Endothelial cell of umbilical vein (primary cell): Measurements from ENCODE around the gene DHX36. TPM values are rescaled to one million over a fixed set of nuclear protein-coding genes. Genes with fewer than 3 reads are reported as not detected.

Experiments used
- BruUV-seq: library from RNA; stranded (reverse); fragments of 400-500 nt; replicated peaks from 2 replicates; lab custom pipeline; 2021; lab: Mats Ljungman, UMichigan
- CTCF ChIA-PET: fragments of 300-600, 350-600 bp; sonication (Branson Sonifier 250); formaldehyde crosslinking; loops from one replicate; lab custom pipeline; 2021; ENCODE audit warnings: antibody characterized with exemption, inconsistent platforms; lab: Charles Lee
- POLR2A ChIA-PET: fragments of 300-600, 350-600 bp; sonication (Branson Sonifier 250); formaldehyde crosslinking; loops from one replicate; lab custom pipeline; 2021; ENCODE audit warnings: antibody characterized with exemption, inconsistent platforms; lab: Charles Lee
- DNase-seq: peaks from one replicate; pipeline ENCODE4 v3.0.0-alpha.2; 2011; ENCODE audit warnings: low read depth, low spot score
- FAIRE-seq: peaks from 2 replicates; lab custom pipeline; 2011; peaks lifted over from hg19 to GRCh38; lab: Jason Lieb, UNC
- H2AFZ ChIP-seq: 2 replicates; pipeline ENCODE4 v1.6.0; 2012; ENCODE audit warnings: low read depth, low read length, control low read depth, inconsistent platforms
- H3K27ac ChIP-seq: 2 replicates; pipeline ENCODE4 v1.5.1; 2011; ENCODE audit warnings: low read depth, mild to moderate bottlenecking, control low read depth, low read length, moderate library complexity; ENCODE audit not compliant: insufficient read depth
- H3K27me3 ChIP-seq, 2 experiments: 2 replicates each; pipeline versions ENCODE4 v1.6.0 to v1.6.1; 2011; ENCODE audit warnings: low read length in 2 of 2, mixed read lengths in 1 of 2; ENCODE audit not compliant: control insufficient read depth in 2 of 2, insufficient read depth in 2 of 2
- H3K36me3 ChIP-seq, 2 experiments: 2 replicates in 1 of 2; 3 replicates in 1 of 2; pipeline ENCODE4 v1.5.1; 2011; ENCODE audit warnings: low read length in 2 of 2, mild to moderate bottlenecking in 1 of 2, moderate library complexity in 1 of 2; ENCODE audit not compliant: control insufficient read depth in 2 of 2, insufficient read depth in 2 of 2; ENCODE audit errors: extremely low read depth in 1 of 2
- H3K4me1 ChIP-seq: 3 replicates; pipeline ENCODE4 v1.5.1; 2011; ENCODE audit warnings: mild to moderate bottlenecking, low read length; ENCODE audit not compliant: control insufficient read depth, insufficient read depth; ENCODE audit errors: extremely low read depth
- H3K4me2 ChIP-seq: 2 replicates; pipeline ENCODE4 v1.6.1; 2011; ENCODE audit warnings: low read length, control low read depth, mixed read lengths; ENCODE audit not compliant: insufficient read depth
- H3K4me3 ChIP-seq, 3 experiments: fragments of 200-600 bp in 1 of 3; sonication (generic), shearing (Covaris generic) in 1 of 3; replicated peaks in 1 of 3; 2 replicates each; pipeline ENCODE4 v1.5.1; 2011 to 2016; ENCODE audit warnings: control low read depth in 3 of 3, low read length in 3 of 3, mild to moderate bottlenecking in 2 of 3, inconsistent platforms in 1 of 3, low read depth in 1 of 3, moderate library complexity in 1 of 3; ENCODE audit not compliant: insufficient read depth in 1 of 3
- H3K79me2 ChIP-seq: 2 replicates; pipeline ENCODE4 v1.6.0; 2012; ENCODE audit warnings: low read length, inconsistent platforms; ENCODE audit not compliant: control insufficient read depth, insufficient read depth
- H3K9ac ChIP-seq: replicated peaks from 2 replicates; pipeline ENCODE3; 2011; ENCODE audit warnings: low read length, control low read depth; ENCODE audit not compliant: insufficient read depth; ENCODE audit errors: extremely low read depth
- H3K9me1 ChIP-seq: replicated peaks from 3 replicates; pipeline ENCODE4 v1.6.0; 2011; ENCODE audit warnings: mild to moderate bottlenecking, low read length; ENCODE audit not compliant: control insufficient read depth, insufficient read depth; ENCODE audit errors: extremely low read depth
- H3K9me3 ChIP-seq: replicated peaks from 2 replicates; pipeline ENCODE4 v1.5.1; 2012; ENCODE audit warnings: low read length, inconsistent platforms; ENCODE audit not compliant: control insufficient read depth, insufficient read depth
- H4K20me1 ChIP-seq: replicated peaks from 2 replicates; pipeline ENCODE3; 2011; ENCODE audit warnings: mild to moderate bottlenecking, low read length; ENCODE audit not compliant: control insufficient read depth, insufficient read depth; ENCODE audit errors: extremely low read depth
- EZH2 ChIP-seq: IDR thresholded peaks from 2 replicates; pipeline ENCODE4 v1.6.1; 2012; ENCODE audit warnings: borderline replicate concordance, low read depth, mild to moderate bottlenecking, moderate library complexity, low read length, inconsistent platforms; ENCODE audit not compliant: severe bottlenecking
- FOS ChIP-seq: IDR thresholded peaks from 2 replicates; pipeline ENCODE4 v1.6.1; 2011; ENCODE audit warnings: mild to moderate bottlenecking, low read length, moderate library complexity, borderline replicate concordance; ENCODE audit not compliant: insufficient read depth
- GATA2 ChIP-seq: IDR thresholded peaks from 2 replicates; pipeline ENCODE4 v1.7.0; 2011; ENCODE audit warnings: low read depth, mild to moderate bottlenecking, moderate library complexity, mixed read lengths, low read length; ENCODE audit not compliant: insufficient read length, insufficient read depth
- JUN ChIP-seq: IDR thresholded peaks from 2 replicates; pipeline ENCODE4 v1.6.1; 2011; ENCODE audit warnings: borderline replicate concordance, low read depth; ENCODE audit not compliant: insufficient read length, insufficient read depth
- MYC ChIP-seq: IDR thresholded peaks from one replicate; pipeline ENCODE4 v1.6.1; 2011; ENCODE audit warnings: mild to moderate bottlenecking, low read depth, low read length
- POLR2A ChIP-seq: IDR thresholded peaks from 2 replicates; pipeline ENCODE4 v1.6.1; 2012; ENCODE audit warnings: low read depth, mild to moderate bottlenecking, control low read depth, low read length
- POLR2AphosphoS5 ChIP-seq: IDR thresholded peaks from 2 replicates; pipeline ENCODE4 v1.6.1; 2012; ENCODE audit warnings: low read depth, mild to moderate bottlenecking, control low read depth, low read length, moderate library complexity; ENCODE audit not compliant: insufficient read depth
- dilution Hi-C: fragments of 300-500 bp; cut with MboI; formaldehyde crosslinking; loops from one replicate; pipeline ENCODE4 v1.15.0; 2019; ENCODE audit warnings: low sequenced_read_pairs; ENCODE audit not compliant: extremely low pct_ligation_motif_present
- intact Hi-C: fragments of 100-400 bp; cut with micrococcal nuclease; formaldehyde crosslinking; loops from one replicate; pipeline ENCODE4 v1.10.0; 2022
- polyA plus RNA-seq, 4 experiments: library from polyadenylated mRNA; depleted of rRNA in 3 of 4; stranded (reverse) in 3 of 4; unstranded in 1 of 4; fragments of >200 nt; gene quantifications; 2 replicates each; pipeline versions ENCODE4 v1.2.1 to v1.2.3, GENCODE V29; 2011 to 2012; ENCODE audit warnings: missing spikeins in 1 of 4
- total RNA-seq: library from RNA; stranded (reverse); gene quantifications from 2 replicates; pipeline ENCODE4 v1.2.3, GENCODE V29; 2021
- TF ChIP-seq, protein P1 (sequence below): IDR thresholded peaks from 2 replicates; pipeline ENCODE4 v1.6.1; 2011; ENCODE audit not compliant: insufficient read depth, insufficient read length
- TF ChIP-seq, protein P2 (sequence below), 2 donors: IDR thresholded peaks; 1 replicate in 1 of 2; 2 replicates in 1 of 2; pipeline ENCODE4 v1.5.1; 2011; ENCODE audit warnings: low read length in 2 of 2, mild to moderate bottlenecking in 2 of 2, moderate library complexity in 2 of 2, control low read depth in 1 of 2, inconsistent platforms in 1 of 2, low read depth in 1 of 2; ENCODE audit not compliant: insufficient read depth in 1 of 2; ENCODE audit errors: extremely low read depth in 1 of 2

DHX36 gene
- total and polyA plus RNA-seq, 2 donors (not counting 3 experiments of a cell fraction or from before 2014, with no cell fraction given) = 19.6 to 52.7 TPM

GRCh38 chr3:154244644-154245043 lies 79.6 kb downstream of the DHX36 start:
- no peaks in the 10 kb centered on the region for H3K79me2 ChIP-seq
- TF ChIP-seq GATA2 (no peak), POLR2AphosphoS5 (no peak), JUN (peak; percentile 45), EZH2 (no peak), MYC (no peak), POLR2A (no peak), FOS (peak; percentile 74)
- TF ChIP-seq, protein P1, sequence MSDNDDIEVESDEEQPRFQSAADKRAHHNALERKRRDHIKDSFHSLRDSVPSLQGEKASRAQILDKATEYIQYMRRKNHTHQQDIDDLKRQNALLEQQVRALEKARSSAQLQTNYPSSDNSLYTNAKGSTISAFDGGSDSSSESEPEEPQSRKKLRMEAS = no peak
- TF ChIP-seq, protein P2, sequence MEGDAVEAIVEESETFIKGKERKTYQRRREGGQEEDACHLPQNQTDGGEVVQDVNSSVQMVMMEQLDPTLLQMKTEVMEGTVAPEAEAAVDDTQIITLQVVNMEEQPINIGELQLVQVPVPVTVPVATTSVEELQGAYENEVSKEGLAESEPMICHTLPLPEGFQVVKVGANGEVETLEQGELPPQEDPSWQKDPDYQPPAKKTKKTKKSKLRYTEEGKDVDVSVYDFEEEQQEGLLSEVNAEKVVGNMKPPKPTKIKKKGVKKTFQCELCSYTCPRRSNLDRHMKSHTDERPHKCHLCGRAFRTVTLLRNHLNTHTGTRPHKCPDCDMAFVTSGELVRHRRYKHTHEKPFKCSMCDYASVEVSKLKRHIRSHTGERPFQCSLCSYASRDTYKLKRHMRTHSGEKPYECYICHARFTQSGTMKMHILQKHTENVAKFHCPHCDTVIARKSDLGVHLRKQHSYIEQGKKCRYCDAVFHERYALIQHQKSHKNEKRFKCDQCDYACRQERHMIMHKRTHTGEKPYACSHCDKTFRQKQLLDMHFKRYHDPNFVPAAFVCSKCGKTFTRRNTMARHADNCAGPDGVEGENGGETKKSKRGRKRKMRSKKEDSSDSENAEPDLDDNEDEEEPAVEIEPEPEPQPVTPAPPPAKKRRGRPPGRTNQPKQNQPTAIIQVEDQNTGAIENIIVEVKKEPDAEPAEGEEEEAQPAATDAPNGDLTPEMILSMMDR (IDR thresholded peaks at IDR 0.05; ENCODE audit: extremely low read depth in 1 of 2, insufficient read depth in 1 of 2, low read depth in 1 of 2, low read length in 2 of 2) = no peak
- ChIA-PET POLR2A (no interaction called here), CTCF (interaction anchor here (1.0 kb wide), 1 partner anchor 8 kb away, joined by 6 read pairs; no protein-coding TSS in a partner anchor)
- no TSS peak for BruUV-seq
- H4K20me1 ChIP-seq = no peaks in the 10 kb centered on the region
- H3K9me3 ChIP-seq = no peaks in the 10 kb centered on the region
- no peak overlapping the region for H2AFZ ChIP-seq
- peak overlapping the region; percentile 35 for H3K4me2 ChIP-seq
- no peaks in the 10 kb centered on the region for H3K27me3 ChIP-seq
- peaks cover 10% of the 10 kb centered on the region for H3K4me1 ChIP-seq
- no peak overlapping the region for H3K4me3 ChIP-seq
- H3K27ac ChIP-seq = no peak overlapping the region
- FAIRE-seq (peak; percentile 42), DNase-seq (peak; percentile 56)
- intact Hi-C loops (no loop called here), dilution Hi-C loops (no loop called here)
- no peaks in the 10 kb centered on the region for H3K36me3 ChIP-seq
- no peaks in the 10 kb centered on the region for H3K9me1 ChIP-seq
- H3K9ac ChIP-seq = no peak overlapping the region
